NOMO-1 (cell line): ENCODE results near the gene PTP4A2.
A peak's percentile ranks its signal among the peaks of the same experiment; 100 is the strongest.

Experiments
- DNase-seq, 2 experiments: peaks; one replicate each; lab custom pipeline; 2025; ENCODE audit not compliant: unreplicated experiment in 2 of 2; lab: John Stamatoyannopoulos, UW

Gene PTP4A2

GRCh38 chr1:31866450-31867032 lies 71.6 kb downstream of the PTP4A2 start:
- DNase-seq = no peak

DNA sequence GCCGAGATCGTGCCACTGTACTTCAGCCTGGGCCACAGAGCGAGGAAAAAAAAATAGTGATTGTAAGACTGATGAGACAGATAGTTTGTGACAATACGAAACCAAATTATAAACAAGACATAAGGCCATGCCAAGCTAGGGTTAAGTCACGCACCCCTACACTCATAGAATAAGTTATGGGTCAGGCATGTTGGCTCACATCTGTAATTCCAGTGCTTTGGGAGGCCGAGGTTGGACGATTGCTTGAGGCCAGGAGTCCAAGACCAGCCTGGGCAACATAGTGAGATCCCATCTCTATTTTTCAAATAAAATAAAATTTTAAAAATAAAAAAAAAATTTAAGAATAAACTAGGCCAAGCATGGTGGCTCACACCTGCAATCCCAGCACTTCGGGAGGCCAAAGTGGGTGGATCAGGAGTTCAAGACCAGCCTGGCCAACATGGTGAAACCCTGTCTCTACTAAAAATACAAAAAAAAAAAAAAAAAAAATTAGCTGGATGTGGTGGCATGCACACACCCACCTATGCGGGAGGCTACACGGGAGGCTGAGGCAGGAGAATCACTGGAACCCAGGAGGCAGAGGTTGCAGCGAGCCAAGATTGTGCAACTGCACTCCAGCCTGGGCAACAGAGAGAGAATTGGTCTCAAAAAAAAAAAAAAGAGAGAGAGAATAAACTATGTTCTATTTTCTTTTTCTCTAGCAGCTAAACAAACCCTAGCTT lies 72.3 kb downstream of the PTP4A2 start:
- no peak for DNase-seq

GRCh38 chr1:31862071-31862470 lies 76.1 kb downstream of the PTP4A2 start:
- no peak for DNase-seq

GRCh38 chr1:31861346-31861745 lies 76.8 kb downstream of the PTP4A2 start:
- peak in 1 of 2 experiments; percentile 24 for DNase-seq

DNA sequence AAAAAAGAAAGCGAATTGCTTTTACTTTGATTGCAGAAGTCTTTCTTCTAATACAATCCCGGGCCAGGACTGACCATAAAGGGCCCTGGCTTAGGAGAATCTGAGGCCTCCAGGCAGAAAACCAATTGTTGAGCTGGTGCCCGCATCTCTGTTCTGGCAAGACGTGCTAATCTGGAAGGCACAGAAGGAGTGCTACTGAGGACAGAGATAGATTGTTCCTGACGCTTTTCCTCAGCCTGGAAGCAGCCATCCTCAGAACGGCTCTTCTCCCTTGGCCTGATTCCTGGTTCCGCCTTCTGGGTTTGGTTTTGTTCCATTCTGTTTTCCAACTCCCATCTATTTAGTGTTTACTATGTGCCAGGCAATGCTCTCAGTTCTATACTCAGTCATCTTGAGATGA lies 77.6 kb downstream of the PTP4A2 start:
- DNase-seq = no peak

DNA sequence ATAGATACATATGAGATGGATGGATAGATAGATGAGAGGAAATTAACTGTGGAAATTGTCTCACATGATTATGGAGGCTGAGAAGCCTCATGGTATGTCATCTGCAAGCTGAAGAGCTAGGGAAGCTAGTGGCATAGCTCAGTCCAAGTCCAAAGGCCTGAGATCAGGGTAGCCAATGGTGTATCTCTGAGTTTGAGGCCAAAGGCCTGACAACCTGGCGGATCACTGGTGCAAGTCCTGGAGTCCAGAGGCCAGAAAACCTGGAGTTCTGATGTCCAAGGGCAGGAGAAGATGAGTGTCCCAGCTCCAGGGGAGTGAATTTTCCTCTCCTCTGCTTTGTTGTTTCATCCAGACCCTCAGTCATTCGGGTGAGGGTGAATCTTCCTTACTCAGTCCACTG lies 78.4 kb downstream of the PTP4A2 start:
- no peak for DNase-seq

DNA sequence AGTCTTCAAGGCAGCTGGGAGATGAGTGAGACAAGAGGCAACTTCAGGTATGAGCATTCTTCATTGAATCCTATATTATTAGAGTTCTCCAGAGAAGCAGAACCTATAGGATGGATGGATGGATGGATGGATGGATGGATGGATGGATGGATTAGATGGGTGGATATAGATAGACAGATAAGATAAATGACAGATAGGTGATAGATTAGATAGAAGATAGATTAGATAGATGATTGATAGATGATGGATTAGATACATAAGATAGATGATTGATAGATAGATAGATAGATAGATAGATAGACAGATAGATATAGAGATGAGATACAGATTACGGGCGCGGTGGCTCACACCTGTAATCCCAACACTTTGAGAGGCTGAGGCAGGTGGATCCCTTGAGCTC lies 79.1 kb downstream of the PTP4A2 start:
- no peak for DNase-seq

DNA sequence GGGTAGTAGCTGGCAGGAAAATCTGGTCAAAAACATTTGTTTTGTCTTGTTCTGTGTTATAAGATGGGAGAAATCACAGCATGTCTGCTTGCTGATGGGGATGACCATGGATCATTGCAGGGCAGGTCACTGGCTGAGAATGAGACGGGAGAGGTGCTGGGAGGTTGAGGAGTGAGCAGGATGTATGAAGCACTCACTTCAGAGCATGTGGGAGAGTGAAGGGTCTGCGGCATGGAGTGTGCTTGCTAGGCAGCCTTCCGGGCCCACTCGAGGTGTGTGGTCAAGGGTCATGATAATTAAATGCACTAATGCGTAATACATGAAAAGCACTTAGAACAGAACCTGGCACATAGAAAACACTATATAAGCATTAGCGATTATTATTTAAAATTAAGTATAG lies 80.3 kb downstream of the PTP4A2 start:
- no peak for DNase-seq
